HEK293 (cell line): ENCODE measurements around the gene SNAPC4.

Source experiments
- BCL11A ChIP-seq: fragments of 450-650 bp; formaldehyde crosslinking; IDR thresholded peaks from 2 replicates; pipeline ENCODE4 v1.5.1; 2016; ENCODE audit warnings: low read depth, missing biosample characterization, missing genetic modification characterization
- GLIS1 ChIP-seq: fragments of 450-650 bp; formaldehyde crosslinking; IDR thresholded peaks from 2 replicates; pipeline ENCODE4 v1.5.1; 2016; ENCODE audit warnings: missing biosample characterization, missing genetic modification characterization
- KLF9 ChIP-seq: fragments of 450-650 bp; formaldehyde crosslinking; IDR thresholded peaks from 2 replicates; pipeline ENCODE4 v1.5.1; 2016; ENCODE audit warnings: missing biosample characterization, missing genetic modification characterization, low read depth
- PRDM1 ChIP-seq: fragments of 450-650 bp; formaldehyde crosslinking; IDR thresholded peaks from 2 replicates; pipeline ENCODE4; 2016; ENCODE audit warnings: missing biosample characterization, missing genetic modification characterization
- PRDM2 ChIP-seq: fragments of 450-650 bp; formaldehyde crosslinking; IDR thresholded peaks from 2 replicates; pipeline ENCODE4 v1.5.1; 2016; ENCODE audit warnings: missing biosample characterization, missing genetic modification characterization, borderline replicate concordance
- RBAK ChIP-seq: fragments of 450-650 bp; formaldehyde crosslinking; IDR thresholded peaks from 2 replicates; pipeline ENCODE4 v1.5.1; 2016; ENCODE audit warnings: missing biosample characterization, missing genetic modification characterization
- SCRT2 ChIP-seq: fragments of 450-650 bp; formaldehyde crosslinking; IDR thresholded peaks from 2 replicates; pipeline ENCODE4 v1.5.1; 2016; ENCODE audit warnings: missing biosample characterization, missing genetic modification characterization
- ZBTB6 ChIP-seq: fragments of 450-650 bp; formaldehyde crosslinking; IDR thresholded peaks from 2 replicates; pipeline ENCODE4 v1.5.1; 2017; ENCODE audit warnings: missing biosample characterization, missing genetic modification characterization
- ZEB2 ChIP-seq: fragments of 450-650 bp; formaldehyde crosslinking; IDR thresholded peaks from 2 replicates; pipeline ENCODE4 v1.5.1; 2016; ENCODE audit warnings: missing biosample characterization, missing genetic modification characterization
- ZFP3 ChIP-seq: fragments of 450-650 bp; formaldehyde crosslinking; IDR thresholded peaks from 2 replicates; pipeline ENCODE4 v1.5.1; 2016; ENCODE audit warnings: low read depth, missing biosample characterization, missing genetic modification characterization
- ZNF2 ChIP-seq: fragments of 450-650 bp; formaldehyde crosslinking; IDR thresholded peaks from 2 replicates; pipeline ENCODE4 v1.5.1; 2016; ENCODE audit warnings: missing biosample characterization, missing genetic modification characterization
- ZNF292 ChIP-seq: fragments of 450-650 bp; formaldehyde crosslinking; IDR thresholded peaks from 2 replicates; pipeline ENCODE4 v1.5.1; 2016; ENCODE audit warnings: low read depth, missing biosample characterization, missing genetic modification characterization, borderline replicate concordance
- ZNF324 ChIP-seq: fragments of 450-650 bp; formaldehyde crosslinking; IDR thresholded peaks from 2 replicates; pipeline ENCODE4 v1.5.1; 2016; ENCODE audit warnings: missing biosample characterization, missing genetic modification characterization
- ZNF341 ChIP-seq: fragments of 450-650 bp; formaldehyde crosslinking; IDR thresholded peaks from 2 replicates; pipeline ENCODE4; 2016; ENCODE audit warnings: low read depth, missing biosample characterization, missing genetic modification characterization
- ZNF501 ChIP-seq: fragments of 450-650 bp; formaldehyde crosslinking; IDR thresholded peaks from 2 replicates; pipeline ENCODE4 v1.5.1; 2016; ENCODE audit warnings: missing biosample characterization, missing genetic modification characterization
- ZNF529 ChIP-seq: fragments of 450-650 bp; formaldehyde crosslinking; IDR thresholded peaks from 2 replicates; pipeline ENCODE4 v1.5.1; 2017; ENCODE audit warnings: missing genetic modification characterization, missing biosample characterization; ENCODE audit not compliant: insufficient replicate concordance
- ZNF548 ChIP-seq: fragments of 450-650 bp; formaldehyde crosslinking; IDR thresholded peaks from 2 replicates; pipeline ENCODE4 v1.5.1; 2016; ENCODE audit warnings: missing biosample characterization, missing genetic modification characterization
- ZNF626 ChIP-seq: fragments of 450-650 bp; sonication (Bioruptor Pico); formaldehyde crosslinking; IDR thresholded peaks from 2 replicates; pipeline ENCODE4 v1.5.1; 2018; ENCODE audit warnings: missing biosample characterization, missing genetic modification characterization, inconsistent platforms
- ZNF701 ChIP-seq: fragments of 450-650 bp; formaldehyde crosslinking; IDR thresholded peaks from 2 replicates; pipeline ENCODE4 v1.5.1; 2016; ENCODE audit warnings: missing biosample characterization, missing genetic modification characterization
- ZNF747 ChIP-seq: fragments of 450-650 bp; formaldehyde crosslinking; IDR thresholded peaks from 2 replicates; pipeline ENCODE4 v1.5.1; 2016; ENCODE audit warnings: missing biosample characterization, missing genetic modification characterization
- ZNF843 ChIP-seq: fragments of 450-650 bp; formaldehyde crosslinking; IDR thresholded peaks from 2 replicates; pipeline ENCODE4 v1.5.1; 2016; ENCODE audit warnings: missing biosample characterization, missing genetic modification characterization
- ZSCAN23 ChIP-seq: fragments of 450-650 bp; formaldehyde crosslinking; IDR thresholded peaks from 2 replicates; pipeline ENCODE4 v1.5.1; 2016; ENCODE audit warnings: missing biosample characterization, missing genetic modification characterization
- ZSCAN30 ChIP-seq: fragments of 450-650 bp; IDR thresholded peaks from 2 replicates; pipeline ENCODE4 v1.5.1; 2018; ENCODE audit warnings: missing biosample characterization, mild to moderate bottlenecking, missing genetic modification characterization, moderate library complexity
- TF ChIP-seq, protein P1 (sequence below): fragments of 450-650 bp; formaldehyde crosslinking; IDR thresholded peaks from 2 replicates; pipeline ENCODE4; 2016; ENCODE audit warnings: missing biosample characterization, missing genetic modification characterization
- TF ChIP-seq, protein P2 (sequence below): fragments of 450-650 bp; formaldehyde crosslinking; IDR thresholded peaks from 2 replicates; pipeline ENCODE4 v1.5.1; 2016; ENCODE audit warnings: missing biosample characterization, missing genetic modification characterization
- TF ChIP-seq, protein P3 (sequence below): fragments of 450-650 bp; formaldehyde crosslinking; IDR thresholded peaks from 2 replicates; pipeline ENCODE4 v1.5.1; 2016; ENCODE audit warnings: missing biosample characterization, missing genetic modification characterization

Gene SNAPC4

GRCh38 chr9:136364942-136365774 lies 34.8 kb downstream of the SNAPC4 start (continued):
- TF ChIP-seq ZNF324, result no peak
- TF ChIP-seq ZNF341, result peak; percentile 48; the same call in 1 of the 2 replicates
- no peak for TF ChIP-seq PRDM1 (tag by site-specific recombination)
- no peak for TF ChIP-seq PRDM2 (tag by site-specific recombination)
- TF ChIP-seq ZNF843, result no peak
- TF ChIP-seq ZNF501 (tag by site-specific recombination), result no peak
- TF ChIP-seq ZNF701 (tag by site-specific recombination), result no peak
- TF ChIP-seq, protein P1, sequence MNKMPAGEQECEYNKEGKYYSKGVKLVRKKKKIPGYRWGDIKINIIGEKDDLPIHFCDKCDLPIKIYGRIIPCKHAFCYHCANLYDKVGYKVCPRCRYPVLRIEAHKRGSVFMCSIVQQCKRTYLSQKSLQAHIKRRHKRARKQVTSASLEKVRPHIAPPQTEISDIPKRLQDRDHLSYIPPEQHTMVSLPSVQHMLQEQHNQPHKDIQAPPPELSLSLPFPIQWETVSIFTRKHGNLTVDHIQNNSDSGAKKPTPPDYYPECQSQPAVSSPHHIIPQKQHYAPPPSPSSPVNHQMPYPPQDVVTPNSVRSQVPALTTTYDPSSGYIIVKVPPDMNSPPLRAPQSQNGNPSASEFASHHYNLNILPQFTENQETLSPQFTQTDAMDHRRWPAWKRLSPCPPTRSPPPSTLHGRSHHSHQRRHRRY (tag by site-specific recombination), result no peak
- TF ChIP-seq ZBTB6 (tag by site-specific recombination), result no peak
- no peak for TF ChIP-seq ZNF747 (tag by site-specific recombination)
- no peak for TF ChIP-seq RBAK (tag by site-specific recombination)
- TF ChIP-seq ZNF626 (tag by site-specific recombination), result no peak
- no peak for TF ChIP-seq ZFP3
- no peak for TF ChIP-seq KLF9 (tag by site-specific recombination)
- TF ChIP-seq ZNF292 (tag by site-specific recombination), result no peak
- TF ChIP-seq SCRT2, result no peak
- TF ChIP-seq, protein P2, sequence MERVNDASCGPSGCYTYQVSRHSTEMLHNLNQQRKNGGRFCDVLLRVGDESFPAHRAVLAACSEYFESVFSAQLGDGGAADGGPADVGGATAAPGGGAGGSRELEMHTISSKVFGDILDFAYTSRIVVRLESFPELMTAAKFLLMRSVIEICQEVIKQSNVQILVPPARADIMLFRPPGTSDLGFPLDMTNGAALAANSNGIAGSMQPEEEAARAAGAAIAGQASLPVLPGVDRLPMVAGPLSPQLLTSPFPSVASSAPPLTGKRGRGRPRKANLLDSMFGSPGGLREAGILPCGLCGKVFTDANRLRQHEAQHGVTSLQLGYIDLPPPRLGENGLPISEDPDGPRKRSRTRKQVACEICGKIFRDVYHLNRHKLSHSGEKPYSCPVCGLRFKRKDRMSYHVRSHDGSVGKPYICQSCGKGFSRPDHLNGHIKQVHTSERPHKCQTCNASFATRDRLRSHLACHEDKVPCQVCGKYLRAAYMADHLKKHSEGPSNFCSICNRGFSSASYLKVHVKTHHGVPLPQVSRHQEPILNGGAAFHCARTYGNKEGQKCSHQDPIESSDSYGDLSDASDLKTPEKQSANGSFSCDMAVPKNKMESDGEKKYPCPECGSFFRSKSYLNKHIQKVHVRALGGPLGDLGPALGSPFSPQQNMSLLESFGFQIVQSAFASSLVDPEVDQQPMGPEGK, result 0 out of 2 replicates have a peak, but pooled peaks have one; percentile 11
- no peak for TF ChIP-seq ZNF548 (tag by site-specific recombination)
- 0 out of 2 replicates have a peak, but pooled peaks have one; percentile 14 for TF ChIP-seq BCL11A
- TF ChIP-seq, protein P3, sequence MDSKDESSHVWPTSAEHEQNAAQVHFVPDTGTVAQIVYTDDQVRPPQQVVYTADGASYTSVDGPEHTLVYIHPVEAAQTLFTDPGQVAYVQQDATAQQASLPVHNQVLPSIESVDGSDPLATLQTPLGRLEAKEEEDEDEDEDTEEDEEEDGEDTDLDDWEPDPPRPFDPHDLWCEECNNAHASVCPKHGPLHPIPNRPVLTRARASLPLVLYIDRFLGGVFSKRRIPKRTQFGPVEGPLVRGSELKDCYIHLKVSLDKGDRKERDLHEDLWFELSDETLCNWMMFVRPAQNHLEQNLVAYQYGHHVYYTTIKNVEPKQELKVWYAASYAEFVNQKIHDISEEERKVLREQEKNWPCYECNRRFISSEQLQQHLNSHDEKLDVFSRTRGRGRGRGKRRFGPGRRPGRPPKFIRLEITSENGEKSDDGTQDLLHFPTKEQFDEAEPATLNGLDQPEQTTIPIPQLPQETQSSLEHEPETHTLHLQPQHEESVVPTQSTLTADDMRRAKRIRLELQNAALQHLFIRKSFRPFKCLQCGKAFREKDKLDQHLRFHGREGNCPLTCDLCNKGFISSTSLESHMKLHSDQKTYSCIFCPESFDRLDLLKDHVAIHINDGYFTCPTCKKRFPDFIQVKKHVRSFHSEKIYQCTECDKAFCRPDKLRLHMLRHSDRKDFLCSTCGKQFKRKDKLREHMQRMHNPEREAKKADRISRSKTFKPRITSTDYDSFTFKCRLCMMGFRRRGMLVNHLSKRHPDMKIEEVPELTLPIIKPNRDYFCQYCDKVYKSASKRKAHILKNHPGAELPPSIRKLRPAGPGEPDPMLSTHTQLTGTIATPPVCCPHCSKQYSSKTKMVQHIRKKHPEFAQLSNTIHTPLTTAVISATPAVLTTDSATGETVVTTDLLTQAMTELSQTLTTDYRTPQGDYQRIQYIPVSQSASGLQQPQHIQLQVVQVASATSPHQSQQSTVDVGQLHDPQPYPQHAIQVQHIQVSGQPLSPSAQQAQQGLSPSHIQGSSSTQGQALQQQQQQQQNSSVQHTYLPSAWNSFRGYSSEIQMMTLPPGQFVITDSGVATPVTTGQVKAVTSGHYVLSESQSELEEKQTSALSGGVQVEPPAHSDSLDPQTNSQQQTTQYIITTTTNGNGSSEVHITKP (tag by site-specific recombination), result no peak
- TF ChIP-seq ZNF529, result no peak
- no peak for TF ChIP-seq ZNF2 (tag by site-specific recombination)
- no peak for TF ChIP-seq ZSCAN23 (tag by site-specific recombination)
- no peak for TF ChIP-seq ZEB2 (tag by site-specific recombination)
- TF ChIP-seq ZSCAN30 (tag by site-specific recombination), result no peak
- TF ChIP-seq GLIS1 (tag by site-specific recombination), result 0 out of 2 replicates have a peak, but pooled peaks have one; percentile 16
